H9 (cell line): Measurements from ENCODE around the gene CERS5. TPM values are rescaled to one million over a fixed set of nuclear protein-coding genes. Genes with fewer than 3 reads are reported as not detected.

Experiments
- DNase-seq: peaks from one replicate; pipeline ENCODE4 v3.0.0-alpha.2; 2017
- H2AFZ ChIP-seq: one replicate; pipeline ENCODE4 v1.6.1; 2013; ENCODE audit warnings: mild to moderate bottlenecking, low read length, control low read depth, moderate library complexity
- H2AK5ac ChIP-seq: 2 replicates; pipeline ENCODE4 v1.6.1; 2013; ENCODE audit warnings: low read length, control low read depth, mixed read lengths; ENCODE audit not compliant: insufficient read length
- H2BK120ac ChIP-seq: one replicate; pipeline ENCODE4 v1.6.1; 2013; ENCODE audit warnings: low read depth, mild to moderate bottlenecking, low read length, control low read depth, inconsistent platforms; ENCODE audit not compliant: poor library complexity, severe bottlenecking
- H2BK12ac ChIP-seq: 2 replicates; pipeline ENCODE4 v1.6.1; 2013; ENCODE audit warnings: low read length, control low read depth, mixed read lengths, low read depth; ENCODE audit not compliant: insufficient read length
- H2BK15ac ChIP-seq: 2 replicates; pipeline ENCODE4 v1.6.1; 2013; ENCODE audit warnings: low read depth, low read length, control low read depth
- H2BK20ac ChIP-seq: one replicate; pipeline ENCODE4 v1.6.1; 2013; ENCODE audit warnings: low read depth, mild to moderate bottlenecking, low read length, control low read depth, inconsistent platforms; ENCODE audit not compliant: poor library complexity, severe bottlenecking
- H2BK5ac ChIP-seq: 2 replicates; pipeline ENCODE4 v1.6.1; 2013; ENCODE audit warnings: low read length, control low read depth, mixed read lengths; ENCODE audit not compliant: insufficient read length
- H3K14ac ChIP-seq: 2 replicates; pipeline ENCODE4 v1.6.1; 2013; ENCODE audit warnings: low read length, control low read depth; ENCODE audit not compliant: insufficient read depth
- H3K18ac ChIP-seq: 2 replicates; pipeline ENCODE4 v1.6.1; 2013; ENCODE audit warnings: low read depth, mild to moderate bottlenecking, mixed read lengths, low read length, control low read depth; ENCODE audit not compliant: insufficient read length
- H3K23ac ChIP-seq: 2 replicates; pipeline ENCODE4 v1.6.1; 2013; ENCODE audit warnings: low read length, control low read depth, mixed read lengths, low read depth; ENCODE audit not compliant: insufficient read length
- H3K23me2 ChIP-seq: 2 replicates; pipeline ENCODE4 v1.6.1; 2013; ENCODE audit warnings: low read depth, mild to moderate bottlenecking, mixed read lengths, low read length, control low read depth; ENCODE audit not compliant: insufficient read length, poor library complexity, severe bottlenecking
- H3K27ac ChIP-seq: 2 replicates; pipeline ENCODE4 v1.5.1; 2013; ENCODE audit warnings: low read length, control low read depth, mixed read lengths, low read depth; ENCODE audit not compliant: insufficient read length
- H3K27me3 ChIP-seq: 2 replicates; pipeline ENCODE4 v1.6.1; 2013; ENCODE audit warnings: low read length, control low read depth, inconsistent platforms; ENCODE audit not compliant: insufficient read depth
- H3K4ac ChIP-seq: 2 replicates; pipeline ENCODE4 v1.6.1; 2013; ENCODE audit warnings: low read depth, mild to moderate bottlenecking, control low read depth, inconsistent platforms, low read length, moderate library complexity
- H3K4me1 ChIP-seq: 2 replicates; pipeline ENCODE4 v1.6.1; 2013; ENCODE audit warnings: low read length, control low read depth, inconsistent platforms; ENCODE audit not compliant: insufficient read depth
- H3K4me2 ChIP-seq: 2 replicates; pipeline ENCODE4 v1.6.1; 2013; ENCODE audit warnings: low read length, control low read depth, mixed read lengths; ENCODE audit not compliant: insufficient read length, insufficient read depth
- H3K56ac ChIP-seq: 2 replicates; pipeline ENCODE4 v1.6.1; 2013; ENCODE audit warnings: low read depth, mild to moderate bottlenecking, mixed read lengths, low read length, control low read depth; ENCODE audit not compliant: insufficient read length
- H3K79me1 ChIP-seq: 2 replicates; pipeline ENCODE4 v1.6.1; 2013; ENCODE audit warnings: low read depth, mild to moderate bottlenecking, moderate library complexity, low read length, control low read depth, inconsistent platforms; ENCODE audit not compliant: insufficient read depth, poor library complexity, severe bottlenecking
- H3K79me2 ChIP-seq: 2 replicates; pipeline ENCODE4 v1.6.1; 2013; ENCODE audit warnings: low read length, control low read depth, inconsistent platforms; ENCODE audit not compliant: insufficient read depth
- H3K9ac ChIP-seq: 2 replicates; pipeline ENCODE4 v1.6.1; 2013; ENCODE audit warnings: low read length, control low read depth, mixed read lengths; ENCODE audit not compliant: insufficient read length; ENCODE audit errors: extremely low read depth
- H3K9me3 ChIP-seq: one replicate; pipeline ENCODE4 v1.6.1; 2013; ENCODE audit warnings: low read depth, low read length, inconsistent platforms; ENCODE audit not compliant: control insufficient read depth
- H3T11ph ChIP-seq: one replicate; pipeline ENCODE4 v1.6.1; 2013; ENCODE audit warnings: mild to moderate bottlenecking, low read length, control low read depth, inconsistent platforms
- H4K20me1 ChIP-seq: one replicate; pipeline ENCODE4 v1.6.1; 2013; ENCODE audit not compliant: control insufficient read depth, insufficient read length, insufficient read depth
- H4K5ac ChIP-seq: 2 replicates; pipeline ENCODE4 v1.6.1; 2013; ENCODE audit warnings: low read depth, mild to moderate bottlenecking, mixed read lengths, low read length, control low read depth; ENCODE audit not compliant: insufficient read length
- H4K8ac ChIP-seq: replicated peaks from 2 replicates; pipeline ENCODE4 v1.6.1; 2013; ENCODE audit warnings: low read length, control low read depth, mixed read lengths, low read depth; ENCODE audit not compliant: insufficient read length
- H4K91ac ChIP-seq: 2 replicates; pipeline ENCODE4 v1.6.1; 2013; ENCODE audit warnings: low read depth, mild to moderate bottlenecking, moderate library complexity, mixed read lengths, low read length, control low read depth; ENCODE audit not compliant: insufficient read length
- H3K27ac Mint-ChIP-seq, 3 experiments: 2 replicates in 2 of 3; 3 replicates in 1 of 3; pipeline ENCODE4 v1.8.0; 2020 to 2021; ENCODE audit warnings: mixed read lengths in 3 of 3, mild to moderate bottlenecking in 1 of 3, moderate library complexity in 1 of 3
- H3K27me3 Mint-ChIP-seq: 2 replicates; pipeline ENCODE4 v1.8.0; 2021; ENCODE audit warnings: low read depth, mild to moderate bottlenecking, moderate library complexity, mixed read lengths
- H3K36me3 Mint-ChIP-seq, 3 experiments: 2 replicates in 2 of 3; 3 replicates in 1 of 3; pipeline ENCODE4 v1.8.0; 2020 to 2021; ENCODE audit warnings: low read depth in 3 of 3, mixed read lengths in 3 of 3; ENCODE audit not compliant: insufficient read depth in 1 of 3
- H3K4me1 Mint-ChIP-seq, 2 experiments: 2 replicates each; pipeline ENCODE4 v1.8.0; 2020; ENCODE audit warnings: mixed read lengths in 2 of 2
- H3K4me3 Mint-ChIP-seq, 2 experiments: 2 replicates in 1 of 2; 3 replicates in 1 of 2; pipeline ENCODE4 v1.8.0; 2020 to 2021; ENCODE audit warnings: mild to moderate bottlenecking in 2 of 2, mixed read lengths in 2 of 2, moderate library complexity in 1 of 2
- H3K9me3 Mint-ChIP-seq, 2 experiments: 2 replicates in 1 of 2; 3 replicates in 1 of 2; pipeline ENCODE4 v1.8.0; 2020; ENCODE audit warnings: mild to moderate bottlenecking in 2 of 2, mixed read lengths in 2 of 2, moderate library complexity in 1 of 2
- CTCF ChIP-seq: fragments of 200-600 bp; sonication (generic); conservative IDR thresholded peaks from 3 replicates; pipeline ENCODE4 v1.8.0; 2021; ENCODE audit warnings: antibody characterized with exemption, mild to moderate bottlenecking
- WGBS: extraction: QIAGEN DNeasy Blood & Tissue Kit; methylation state at CpG from one replicate; pipeline ENCODE4 v1.1.7; 2013; ENCODE audit warnings: missing lambda C conversion rate, low lambda C conversion rate, mixed read lengths; ENCODE audit not compliant: insufficient read length; ENCODE audit errors: extremely low coverage; 5-methylcytosine and 5-hydroxymethylcytosine counted together
- total RNA-seq: library from RNA; stranded (reverse); gene quantifications from 2 replicates; pipeline ENCODE4 v1.2.1, GENCODE V29; 2021

Gene CERS5
- total RNA-seq, 1 experiment from 2014 or later = 68.8 TPM

- H3K79me1 ChIP-seq = no peaks in the 10 kb centered on the region
- no peak overlapping the region for H4K91ac ChIP-seq
- no peaks in the 10 kb centered on the region for H3K23me2 ChIP-seq
- no peak for TF ChIP-seq CTCF
- 0 out of 2 replicates have a peak, but pooled peaks cover 2% of the 10 kb centered on the region for H3K79me2 ChIP-seq
- no peak overlapping the region for H2BK120ac ChIP-seq
- no peak overlapping the region for H3K27ac ChIP-seq
- H2AK5ac ChIP-seq = no peak overlapping the region
- H3K4me2 ChIP-seq = no peak overlapping the region
- no CpG with 5 or more reads among the region's 4 CpGs for WGBS
- H4K8ac ChIP-seq = no peak overlapping the region
- no peak overlapping the region for H2AFZ ChIP-seq
- H2BK20ac ChIP-seq = no peak overlapping the region
- H3K4me1 ChIP-seq = no peaks in the 10 kb centered on the region
- no peak overlapping the region for H3K14ac ChIP-seq
- H3K36me3 Mint-ChIP-seq = peaks cover 6 to 37% (median 7%) of the 10 kb centered on the region in 3 experiments; a peak in 6 of 7 replicates
- no peak overlapping the region for H3K4me3 Mint-ChIP-seq
- H3K27me3 ChIP-seq = no peaks in the 10 kb centered on the region
- H3K9ac ChIP-seq = no peak overlapping the region
- no peak overlapping the region for H2BK5ac ChIP-seq
- no peak overlapping the region for H3T11ph ChIP-seq
- no peak overlapping the region for H2BK15ac ChIP-seq
- DNase-seq = no peak
- H3K4me1 Mint-ChIP-seq = peaks cover 8 to 14% of the 10 kb centered on the region in 2 experiments
- H3K18ac ChIP-seq = no peak overlapping the region
- H2BK12ac ChIP-seq = no peak overlapping the region
- H3K27me3 Mint-ChIP-seq = no peaks in the 10 kb centered on the region
- H3K56ac ChIP-seq = no peak overlapping the region
- no peak overlapping the region for H3K4ac ChIP-seq
- no peaks in the 10 kb centered on the region for H3K9me3 ChIP-seq
- H3K27ac Mint-ChIP-seq = peak overlapping the region in 1 of 3 experiments; percentile 50; a peak in 2 of 7 replicates
- H3K9me3 Mint-ChIP-seq = no peaks in the 10 kb centered on the region
- H4K5ac ChIP-seq = no peak overlapping the region
- peaks cover 2% of the 10 kb centered on the region for H4K20me1 ChIP-seq
- H3K23ac ChIP-seq = no peak overlapping the region
Measured at GRCh38 chr12:50188241-50188781, 21.1 kb upstream of the CERS5 start.
